GM10266 (cell line): ENCODE results near the gene SYNGR4.

Experiments used
- DNase-seq: peaks from one replicate; pipeline ENCODE4 v3.0.0; 2012; ENCODE audit errors: extremely low spot score
- TF ChIP-seq, protein P1 (sequence below): IDR thresholded peaks from 2 replicates; pipeline ENCODE4 v1.5.1; 2012; ENCODE audit warnings: mild to moderate bottlenecking, low read depth; ENCODE audit not compliant: control insufficient read depth, insufficient read depth; ENCODE audit errors: missing control alignments

The SYNGR4 gene

DNA sequence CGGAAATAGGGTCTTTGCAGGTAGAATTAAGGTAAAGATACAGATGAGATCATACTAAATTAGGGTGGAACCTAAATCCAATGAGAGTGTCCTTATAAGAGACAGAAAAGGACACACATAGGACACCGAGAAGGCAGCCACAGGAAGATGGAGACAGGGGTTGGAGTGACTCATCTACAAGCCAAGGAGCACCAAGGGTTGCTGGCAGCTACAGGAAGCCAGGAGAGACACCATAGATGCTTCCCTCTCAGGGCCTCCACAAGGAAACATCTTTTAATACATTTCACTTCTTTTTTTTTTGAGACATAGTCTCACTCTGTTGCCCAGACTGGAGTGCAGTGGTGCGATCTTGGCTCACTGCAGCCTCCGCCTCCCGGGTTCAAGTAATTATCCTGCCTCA is 10.5 kb upstream of the SYNGR4 start:
- DNase-seq = no peak
- TF ChIP-seq, protein P1, sequence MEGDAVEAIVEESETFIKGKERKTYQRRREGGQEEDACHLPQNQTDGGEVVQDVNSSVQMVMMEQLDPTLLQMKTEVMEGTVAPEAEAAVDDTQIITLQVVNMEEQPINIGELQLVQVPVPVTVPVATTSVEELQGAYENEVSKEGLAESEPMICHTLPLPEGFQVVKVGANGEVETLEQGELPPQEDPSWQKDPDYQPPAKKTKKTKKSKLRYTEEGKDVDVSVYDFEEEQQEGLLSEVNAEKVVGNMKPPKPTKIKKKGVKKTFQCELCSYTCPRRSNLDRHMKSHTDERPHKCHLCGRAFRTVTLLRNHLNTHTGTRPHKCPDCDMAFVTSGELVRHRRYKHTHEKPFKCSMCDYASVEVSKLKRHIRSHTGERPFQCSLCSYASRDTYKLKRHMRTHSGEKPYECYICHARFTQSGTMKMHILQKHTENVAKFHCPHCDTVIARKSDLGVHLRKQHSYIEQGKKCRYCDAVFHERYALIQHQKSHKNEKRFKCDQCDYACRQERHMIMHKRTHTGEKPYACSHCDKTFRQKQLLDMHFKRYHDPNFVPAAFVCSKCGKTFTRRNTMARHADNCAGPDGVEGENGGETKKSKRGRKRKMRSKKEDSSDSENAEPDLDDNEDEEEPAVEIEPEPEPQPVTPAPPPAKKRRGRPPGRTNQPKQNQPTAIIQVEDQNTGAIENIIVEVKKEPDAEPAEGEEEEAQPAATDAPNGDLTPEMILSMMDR = no peak

- TF ChIP-seq, protein P1 = no peak
- DNase-seq = no peak
Measured at GRCh38 chr19:48354332-48354992, 9.7 kb upstream of the SYNGR4 start.

DNA sequence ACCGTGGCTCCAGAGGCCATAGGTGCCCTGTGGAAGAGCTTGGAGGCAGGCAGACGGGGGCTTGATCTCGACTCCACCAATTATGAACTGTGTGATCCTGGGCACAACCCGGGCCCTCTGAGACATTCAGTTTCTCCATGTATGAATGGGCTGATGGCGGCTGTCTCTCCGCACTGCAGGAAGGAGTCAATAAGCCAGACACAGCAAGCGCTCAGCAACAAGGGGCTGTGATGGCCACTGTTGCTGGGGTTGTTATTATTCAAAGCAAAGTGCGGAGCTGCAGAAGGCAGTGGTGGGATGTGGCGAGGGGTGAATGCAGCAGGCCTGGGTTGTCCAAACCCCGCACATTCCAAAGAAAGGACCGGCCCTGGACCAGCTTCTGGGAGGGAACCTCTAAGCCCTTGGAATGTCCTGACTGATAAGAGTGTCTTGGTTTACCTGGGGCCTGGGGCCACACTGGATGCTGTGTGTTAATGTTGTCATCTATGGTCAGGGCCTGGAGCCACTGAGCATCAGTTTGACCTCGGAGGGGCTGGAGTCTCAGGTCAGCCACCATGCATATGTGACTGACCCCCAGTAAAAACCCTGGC is 8.7 kb upstream of the SYNGR4 start:
- TF ChIP-seq, protein P1 = no peak

DNA sequence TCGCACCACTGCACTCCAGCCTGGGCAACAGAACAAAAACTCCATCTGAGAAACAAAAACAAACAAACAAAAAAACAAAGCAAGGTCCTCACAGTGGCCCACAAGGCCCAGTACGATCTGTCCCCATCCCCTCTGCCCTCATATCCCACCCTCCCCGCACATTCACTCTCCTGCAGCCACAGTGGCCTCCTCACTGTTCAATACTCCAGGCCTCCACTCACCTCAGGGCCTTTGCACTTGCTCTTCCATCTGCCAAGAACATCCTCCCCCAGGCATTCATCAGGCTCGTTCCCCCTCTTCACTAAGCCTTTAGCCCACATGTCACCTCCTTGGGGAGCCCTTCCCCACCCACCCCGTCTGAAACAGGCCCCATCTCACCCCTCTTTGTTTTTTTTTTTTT is 5.0 kb upstream of the SYNGR4 start:
- DNase-seq = no peak

More for the DNA sequence above, 8.7 kb upstream of the SYNGR4 start:
- no peak for DNase-seq

GRCh38 chr19:48361912-48362311 is 2.3 kb upstream of the SYNGR4 start:
- TF ChIP-seq, protein P1 = no peak
- no peak for DNase-seq

More for the DNA sequence above, 5.0 kb upstream of the SYNGR4 start:
- TF ChIP-seq, protein P1 = no peak

GRCh38 chr19:48362716-48363499 is 1.3 kb upstream of the SYNGR4 start:
- TF ChIP-seq, protein P1 = no peak
- peak; percentile 85 for DNase-seq

DNA sequence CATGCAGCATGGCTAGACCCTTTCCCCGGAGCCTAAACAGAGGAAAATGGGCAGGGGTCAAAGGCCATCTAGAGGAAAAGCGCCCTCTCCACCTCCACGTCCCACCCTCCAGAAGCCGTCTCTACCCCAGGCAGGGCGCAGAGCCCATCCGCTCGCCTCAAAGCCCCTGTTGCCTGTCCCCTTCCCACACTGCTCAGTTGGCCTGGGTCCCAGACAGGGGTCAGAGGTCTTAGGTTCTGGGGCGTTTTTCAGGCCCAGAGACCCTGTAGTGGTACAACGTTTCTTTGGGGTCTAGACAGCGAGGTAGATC is 712 bp upstream of the SYNGR4 start:
- TF ChIP-seq, protein P1 = no peak
- no peak for DNase-seq
